SK-N-MC (cell line): Measurements from ENCODE around the gene SRP9.
"Not testable (repeated sequence)": the region's sequence is repeated elsewhere in the genome, so short reads cannot be mapped to it uniquely, and the experiment has no call there.

ENCODE experiments used
- DNase-seq: peaks from one replicate; pipeline ENCODE4 v3.0.0-alpha.2; 2011; ENCODE audit warnings: low read depth, low spot score
- H3K27ac ChIP-seq: fragments of 200-600 bp; sonication (generic); 2 replicates; pipeline ENCODE4 v1.5.1; 2016; ENCODE audit warnings: mixed run types
- H3K36me3 ChIP-seq: fragments of 200-600 bp; sonication (generic); 2 replicates; pipeline ENCODE4 v1.6.1; 2017; ENCODE audit warnings: antibody characterized with exemption, low read length, mixed read lengths; ENCODE audit not compliant: insufficient read depth
- H3K4me3 ChIP-seq: fragments of 200-600 bp; sonication (generic); 2 replicates; pipeline ENCODE4 v1.5.1; 2016
- H3K9ac ChIP-seq: fragments of 200-600 bp; sonication (generic); 2 replicates; pipeline ENCODE4 v1.8.0; 2017; ENCODE audit warnings: mixed run types, mixed read lengths; ENCODE audit not compliant: insufficient read length
- H3K9me3 ChIP-seq: fragments of 200-600 bp; sonication (generic); 2 replicates; pipeline ENCODE4 v1.6.1; 2017; ENCODE audit warnings: low read depth, mild to moderate bottlenecking, antibody characterized with exemption, low read length, moderate library complexity, mixed read lengths
- EZH2 ChIP-seq: fragments of 200-600 bp; sonication (generic); IDR thresholded peaks from one replicate; pipeline ENCODE4 v1.6.1; 2017; ENCODE audit warnings: antibody characterized with exemption
- FOXP2 ChIP-seq: optimal IDR thresholded peaks from 2 replicates; pipeline ENCODE3; 2011; ENCODE audit warnings: mild to moderate bottlenecking, moderate library complexity; ENCODE audit not compliant: insufficient read depth; ENCODE audit errors: extremely low read length, control extremely low read depth
- POLR2AphosphoS5 ChIP-seq: IDR thresholded peaks from 2 replicates; pipeline ENCODE4 v1.6.1; 2012; ENCODE audit warnings: mild to moderate bottlenecking, low read depth, low read length, borderline replicate concordance

Gene SRP9

DNA sequence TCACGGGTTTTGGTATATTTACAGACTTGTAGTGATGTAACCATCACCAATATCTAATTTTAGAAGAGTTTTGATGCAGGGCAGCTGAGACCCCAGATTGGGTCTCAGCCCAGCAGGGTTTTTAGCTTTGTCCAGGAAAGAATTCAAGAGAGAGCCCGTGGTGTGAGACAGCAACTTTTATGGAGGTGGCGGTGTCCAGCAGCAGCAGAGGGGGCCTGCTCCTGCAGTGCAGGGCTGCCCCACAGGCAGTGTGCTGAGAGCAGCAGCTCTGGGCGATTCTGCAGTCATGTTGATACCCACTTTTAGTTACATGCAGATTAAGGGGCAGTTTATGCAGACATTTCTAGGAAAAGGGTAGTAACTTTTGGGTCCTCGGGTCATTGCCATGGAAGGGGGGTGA, 30.5 kb downstream of the SRP9 start:
- Histone ChIP-seq H3K27ac (no peak overlapping the region), H3K4me3 (no peak overlapping the region), H3K9ac (no peak overlapping the region), H3K36me3 (no peaks in the 10 kb centered on the region), H3K9me3 (no peaks in the 10 kb centered on the region)
- TF ChIP-seq POLR2AphosphoS5: no peak
- no peak for TF ChIP-seq FOXP2
- TF ChIP-seq EZH2: no peak
- DNase-seq: no peak

DNA sequence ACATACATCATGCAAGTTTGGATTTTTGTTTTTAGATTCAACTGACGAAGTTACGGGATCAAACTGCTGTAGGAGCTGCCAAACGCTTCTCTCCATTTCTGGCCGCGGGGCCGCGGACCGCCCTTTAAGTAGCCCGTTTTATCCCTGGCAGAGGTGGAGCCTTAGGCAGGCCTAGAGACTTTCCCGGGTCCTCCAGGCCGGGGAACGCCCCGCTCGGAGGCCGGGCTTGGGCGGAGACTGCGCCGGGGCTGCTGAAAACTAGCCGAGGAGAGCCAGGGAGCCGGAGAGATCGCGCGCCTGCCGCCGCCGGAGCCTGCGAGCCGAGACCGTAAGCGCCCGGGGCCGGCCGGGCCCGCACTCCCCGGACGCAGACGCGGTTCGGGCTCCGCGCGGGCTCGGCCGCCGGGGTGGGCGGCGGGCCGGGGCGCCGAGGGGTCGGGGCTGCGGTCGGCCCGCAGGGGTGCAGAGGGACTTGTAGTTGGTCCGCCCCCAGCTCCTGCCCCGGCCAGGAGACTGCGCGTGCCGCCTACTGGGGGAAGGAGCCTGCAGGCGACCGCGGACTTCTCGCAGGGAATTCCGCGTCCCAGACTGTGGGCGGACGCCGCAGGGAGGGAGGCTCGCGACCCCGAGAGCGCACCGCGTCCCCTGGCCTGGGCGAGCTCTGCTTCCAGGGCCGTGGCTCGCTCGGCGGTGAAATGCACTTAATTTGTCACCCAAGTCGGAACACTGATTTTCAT, 32.4 kb downstream of the SRP9 start, which contains the start of gene EPHX1:
Gene EPHX1 (plus strand): TSS at position 283 of the 737 bp plus-strand sequence. CDS start 18,606 bp downstream, outside the sequence.
- Histone ChIP-seq H3K9ac (peak within 1 kb of the TSS; percentile 54), H3K36me3 (no peaks in the 10 kb centered on the region), H3K9me3 (no peaks in the 10 kb centered on the region), H3K27ac (no peak within 1 kb of the TSS), H3K4me3 (peak within 1 kb of the TSS; percentile 78)
- TF ChIP-seq FOXP2 (no peak), EZH2 (no peak), POLR2AphosphoS5 (peak; percentile 71; the same call in 1 of the 2 replicates)
- DNase-seq: no peak

DNA sequence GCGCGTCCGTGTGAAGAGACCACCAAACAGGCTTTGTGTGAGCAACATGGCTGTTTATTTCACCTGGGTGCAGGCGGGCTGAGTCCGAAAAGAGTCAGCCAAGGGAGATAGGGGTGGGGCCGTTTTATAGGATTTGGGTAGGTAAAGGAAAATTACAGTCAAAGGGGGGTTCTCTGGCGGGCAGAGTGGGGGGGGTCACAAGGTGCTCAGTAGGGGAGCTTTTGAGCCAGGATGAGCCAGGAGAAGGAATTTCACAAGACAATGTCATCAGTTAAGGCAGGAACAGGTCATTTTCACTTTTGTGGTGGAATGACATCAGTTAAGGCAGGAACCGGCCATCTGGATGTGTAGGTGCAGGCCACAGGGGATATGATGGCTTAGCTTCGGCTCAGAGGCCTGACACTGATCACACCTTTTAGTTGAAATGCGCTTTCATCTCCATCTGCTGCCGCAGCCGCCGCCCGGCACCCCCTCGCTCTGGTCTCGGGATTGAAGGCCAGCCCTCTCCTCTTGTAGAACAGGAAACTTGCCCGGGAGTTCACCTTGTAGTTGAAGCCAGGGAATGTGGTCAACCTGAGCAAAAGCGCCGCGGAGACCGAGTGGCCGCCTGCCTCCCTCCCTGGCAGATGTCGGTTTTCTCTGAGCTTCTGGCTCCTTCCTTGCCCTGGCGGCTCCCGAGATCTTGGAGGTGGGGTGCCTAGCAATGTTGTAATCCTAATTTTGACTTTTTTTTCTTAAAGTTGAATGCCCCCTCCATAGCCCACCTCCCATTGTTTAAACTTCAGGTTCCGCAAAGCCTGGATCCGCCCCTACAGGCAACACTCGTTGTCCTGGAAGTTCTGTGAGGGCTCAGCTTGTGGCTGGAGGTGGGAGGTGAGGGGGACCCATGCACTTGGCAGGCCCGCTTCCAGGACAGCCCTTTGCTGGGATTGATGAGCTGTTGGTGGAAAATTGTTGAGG, 33.2 kb downstream of the SRP9 start:
- peak overlapping the region; percentile 78 for H3K4me3 ChIP-seq
- H3K9ac ChIP-seq: peak overlapping the region; percentile 54
- H3K36me3 ChIP-seq, H3K27ac ChIP-seq, H3K9me3 ChIP-seq, DNase-seq: not testable (repeated sequence)

DNA sequence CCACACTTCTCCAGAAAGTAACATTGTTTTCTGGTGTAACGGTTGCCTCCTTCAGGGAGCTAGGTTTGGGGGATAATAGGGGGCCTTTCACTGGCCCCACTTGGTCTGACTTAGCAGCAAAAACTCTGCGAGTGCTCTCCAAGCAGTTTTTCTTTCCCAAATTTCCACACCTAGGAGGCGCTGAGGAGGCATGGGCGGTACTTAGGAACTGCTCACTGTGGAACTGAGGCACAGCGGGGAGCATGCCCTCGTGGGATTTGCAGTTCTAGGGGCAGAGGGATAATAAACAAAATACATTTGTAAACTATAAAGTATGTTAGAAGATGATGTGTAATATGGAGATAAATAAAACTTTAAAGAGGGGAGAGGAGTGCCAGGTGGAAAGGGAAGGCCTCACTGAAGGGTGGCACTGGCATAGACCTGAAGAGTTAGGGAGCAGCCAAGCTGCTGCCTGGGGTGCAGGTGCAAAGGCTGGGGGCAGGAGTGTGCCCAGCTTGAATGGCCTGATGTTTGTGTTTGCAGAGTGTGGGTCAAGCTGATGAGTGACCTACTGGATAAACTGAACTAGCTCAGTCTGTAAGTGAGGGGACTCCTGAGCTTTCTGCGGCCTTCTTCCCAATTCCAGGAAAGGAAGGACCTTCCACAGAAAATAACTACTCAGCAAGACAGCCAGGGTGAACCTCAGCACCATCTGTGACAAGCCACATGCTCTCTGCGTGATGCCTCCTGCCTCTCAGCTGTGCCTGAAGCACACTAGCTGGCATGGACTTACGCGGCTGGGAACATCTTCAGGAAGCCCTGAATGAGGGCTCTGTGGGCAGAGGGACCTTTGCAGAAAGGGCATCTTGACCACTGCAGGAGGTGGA, 34.2 kb downstream of the SRP9 start:
- H3K27ac ChIP-seq: no peak overlapping the region
- DNase-seq: no peak

DNA sequence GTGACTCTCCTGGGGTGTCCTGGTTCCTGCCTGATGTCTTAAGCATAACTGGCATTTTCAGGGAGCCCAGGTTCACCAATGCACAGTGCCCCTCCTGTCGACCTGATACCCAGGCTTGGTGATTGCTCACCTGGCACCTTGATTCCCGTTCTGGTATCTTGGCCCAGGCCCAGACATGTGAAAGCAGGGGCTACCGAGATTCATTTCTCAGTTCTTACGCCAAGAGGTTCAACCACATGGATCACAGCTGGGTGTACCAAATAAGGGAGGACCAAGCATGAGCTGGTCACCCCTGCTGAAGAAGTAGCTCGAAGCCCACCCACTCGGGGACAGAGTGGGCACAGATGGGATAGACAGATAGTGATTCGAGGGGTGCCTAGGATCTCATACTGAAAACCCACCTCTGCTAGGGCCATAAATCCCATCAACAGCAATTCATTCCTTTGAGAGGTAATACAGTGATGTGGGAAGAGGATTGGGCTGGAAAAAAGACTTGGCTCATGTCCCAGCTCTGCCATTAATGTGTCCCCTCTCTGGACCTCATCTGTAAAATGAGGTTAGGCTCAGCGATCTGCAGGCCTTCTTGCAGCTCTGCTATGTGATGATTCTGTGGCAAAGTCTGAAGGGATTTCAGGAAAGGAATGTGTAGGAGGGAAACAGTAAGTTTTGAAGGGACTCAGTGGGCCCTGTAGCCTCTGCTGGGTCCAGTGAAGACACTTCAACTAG, 35.0 kb downstream of the SRP9 start:
- H3K27ac ChIP-seq: peak overlapping the region; percentile 78; the same call in 1 of the 2 replicates
- TF ChIP-seq FOXP2 (no peak), POLR2AphosphoS5 (no peak), EZH2 (no peak)
- H3K9ac ChIP-seq: no peak overlapping the region
- H3K9me3 ChIP-seq: no peaks in the 10 kb centered on the region
- H3K36me3 ChIP-seq: no peaks in the 10 kb centered on the region
- peak overlapping the region; percentile 80; the same call in 1 of the 2 replicates for H3K4me3 ChIP-seq
- DNase-seq: no peak

More for the DNA sequence above, 34.2 kb downstream of the SRP9 start:
- Histone ChIP-seq H3K9me3 (no peaks in the 10 kb centered on the region), H3K4me3 (no peak overlapping the region), H3K36me3 (no peaks in the 10 kb centered on the region), H3K9ac (no peak overlapping the region)
- TF ChIP-seq EZH2 (no peak), FOXP2 (no peak), POLR2AphosphoS5 (no peak)

DNA sequence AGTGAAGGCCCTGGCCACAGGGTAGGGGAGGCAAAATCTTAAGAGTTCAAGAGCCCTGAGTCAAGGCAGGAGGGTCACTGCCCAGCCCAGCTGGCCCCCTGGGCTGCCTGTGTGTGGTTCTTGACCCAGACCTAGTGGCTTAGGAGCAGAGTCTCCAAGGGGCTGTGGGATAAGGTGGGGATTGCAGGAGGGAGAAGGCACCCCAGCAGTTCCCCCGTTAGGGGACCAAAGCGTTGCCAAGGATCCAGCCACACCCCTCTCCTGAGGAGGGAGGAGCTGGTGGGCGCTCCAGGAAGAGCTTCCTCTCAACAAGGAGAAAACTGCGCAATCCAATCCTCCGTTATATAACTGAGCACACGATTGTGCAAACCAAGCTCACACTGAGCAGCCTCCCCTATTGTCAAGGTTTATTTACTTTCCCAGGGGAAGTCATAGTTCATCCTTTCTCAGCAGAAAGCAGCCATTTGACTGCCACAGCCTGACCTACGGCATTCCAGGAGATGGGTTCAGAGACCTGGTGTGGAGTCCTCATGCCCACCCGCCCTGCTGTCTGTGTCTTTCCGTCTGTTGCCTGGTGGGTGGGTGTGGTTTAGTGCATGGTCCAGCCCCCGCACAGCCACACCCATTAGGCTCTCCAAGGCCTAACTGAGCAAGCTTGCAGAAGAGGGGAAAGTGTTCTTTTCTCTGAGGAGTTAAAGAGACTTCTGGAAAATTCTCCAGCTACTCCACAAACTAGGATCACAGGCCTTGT, 35.8 kb downstream of the SRP9 start:
- Histone ChIP-seq H3K9me3 (no peaks in the 10 kb centered on the region), H3K36me3 (no peaks in the 10 kb centered on the region), H3K4me3 (peak overlapping the region; percentile 80), H3K9ac (peak overlapping the region; percentile 54), H3K27ac (peak overlapping the region; percentile 78)
- peak; percentile 70 for DNase-seq
- TF ChIP-seq EZH2 (no peak), POLR2AphosphoS5 (peak; percentile 56; the same call in 1 of the 2 replicates), FOXP2 (no peak)

DNA sequence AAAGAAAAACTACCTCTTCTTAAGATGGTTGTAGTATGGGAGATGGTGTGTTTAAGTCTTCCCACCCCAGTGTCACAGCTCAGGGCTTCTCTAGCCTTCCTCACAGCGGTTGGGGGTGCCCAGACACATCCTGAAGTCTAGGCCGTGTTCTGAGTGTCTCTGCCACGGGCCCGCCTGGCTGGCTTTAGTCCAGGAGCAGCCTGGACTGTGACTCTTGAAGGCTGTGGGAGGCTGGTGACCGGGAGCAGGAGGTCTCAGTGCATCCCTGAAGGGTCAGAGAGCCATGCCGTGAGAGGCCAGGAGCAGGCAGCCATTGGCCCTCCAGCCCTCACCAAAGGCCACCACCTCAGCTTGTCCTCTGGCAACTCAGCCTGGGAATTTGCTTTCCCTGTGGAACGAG, 36.8 kb downstream of the SRP9 start:
- Histone ChIP-seq H3K27ac (0 out of 2 replicates have a peak overlapping the region, but pooled peaks have one; percentile 78), H3K9ac (no peak overlapping the region), H3K4me3 (no peak overlapping the region), H3K9me3 (no peaks in the 10 kb centered on the region), H3K36me3 (no peaks in the 10 kb centered on the region)
- TF ChIP-seq EZH2 (no peak), FOXP2 (no peak), POLR2AphosphoS5 (no peak)
- no peak for DNase-seq

DNA sequence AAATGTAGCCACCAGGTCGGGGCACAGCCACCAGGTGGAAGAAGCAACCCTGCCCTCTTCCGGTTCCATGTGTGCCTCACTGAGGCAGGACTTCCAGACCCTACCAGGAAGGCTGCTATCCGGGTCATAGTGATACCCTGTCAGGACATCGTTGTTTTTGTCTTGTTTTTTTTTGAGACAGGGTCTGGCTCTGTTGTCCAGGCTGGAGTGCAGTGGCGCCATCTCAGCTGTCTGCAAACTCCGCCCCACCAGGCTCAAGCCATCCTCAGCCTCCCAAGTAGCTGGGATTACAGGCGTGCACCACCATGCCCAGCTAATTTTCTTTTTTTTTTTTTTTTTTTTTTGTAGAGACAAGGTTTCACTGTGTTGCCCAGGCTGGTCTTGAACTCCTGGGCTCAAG, 37.5 kb downstream of the SRP9 start:
- DNase-seq, H3K27ac ChIP-seq, H3K4me3 ChIP-seq, H3K36me3 ChIP-seq, H3K9ac ChIP-seq, H3K9me3 ChIP-seq: not testable (repeated sequence)
